T-helper 22 cell (primary cell): ENCODE results near the gene SHANK1.

ENCODE experiments used
- DNase-seq: peaks from one replicate; pipeline ENCODE4 v3.0.0-alpha.2; 2020; ENCODE audit warnings: low read depth

SHANK1 gene

GRCh38 chr19:50659318-50660087 lies 60.1 kb downstream of the SHANK1 start:
- no peak for DNase-seq

- DNase-seq, result no peak
These were observed 60.9 kb downstream of the SHANK1 start for GRCh38 chr19:50658441-50659317.

DNA sequence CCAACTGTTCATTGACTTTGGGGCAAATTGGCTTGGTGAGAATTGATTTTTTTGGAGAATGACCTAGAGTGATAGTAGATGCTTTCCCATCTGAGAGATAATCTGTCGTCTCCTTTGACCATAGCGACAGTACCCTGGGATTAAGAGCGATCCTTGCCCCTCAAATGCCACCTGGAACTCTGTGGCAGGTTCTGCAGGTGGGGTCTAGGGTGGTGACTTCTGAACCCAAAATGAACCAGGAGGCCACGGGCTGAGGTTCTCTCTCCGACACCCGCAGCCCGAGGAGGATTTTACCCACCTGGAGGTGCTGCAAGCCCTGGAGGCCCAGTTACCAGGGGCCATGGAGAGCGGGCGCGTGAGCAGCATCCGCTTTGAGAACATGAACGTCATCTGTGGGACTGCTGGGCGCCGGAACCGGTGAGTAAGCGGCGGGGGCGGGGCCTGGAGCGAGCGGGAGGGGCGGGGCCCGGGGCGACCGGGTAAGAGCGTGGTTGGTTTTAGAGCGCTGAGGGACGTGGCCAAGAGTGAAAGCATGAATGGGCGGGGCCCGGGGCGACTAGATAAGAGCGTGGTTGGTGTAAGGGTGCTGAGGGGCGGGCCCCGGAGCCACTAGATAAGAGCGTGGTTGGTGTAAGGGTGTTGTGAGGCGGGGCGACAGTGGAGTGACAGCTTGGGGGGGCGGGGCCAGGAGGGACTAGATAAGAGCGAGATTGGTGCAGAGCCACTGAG lies 61.7 kb downstream of the SHANK1 start:
- peak; percentile 48 for DNase-seq

- no peak for DNase-seq
These were observed 62.4 kb downstream of the SHANK1 start for GRCh38 chr19:50657222-50657669.

- no peak for DNase-seq
These were observed 64.7 kb downstream of the SHANK1 start for GRCh38 chr19:50654882-50655281.

- DNase-seq, result no peak
These were observed 66.9 kb downstream of the SHANK1 start for GRCh38 chr19:50652722-50653121.

DNA sequence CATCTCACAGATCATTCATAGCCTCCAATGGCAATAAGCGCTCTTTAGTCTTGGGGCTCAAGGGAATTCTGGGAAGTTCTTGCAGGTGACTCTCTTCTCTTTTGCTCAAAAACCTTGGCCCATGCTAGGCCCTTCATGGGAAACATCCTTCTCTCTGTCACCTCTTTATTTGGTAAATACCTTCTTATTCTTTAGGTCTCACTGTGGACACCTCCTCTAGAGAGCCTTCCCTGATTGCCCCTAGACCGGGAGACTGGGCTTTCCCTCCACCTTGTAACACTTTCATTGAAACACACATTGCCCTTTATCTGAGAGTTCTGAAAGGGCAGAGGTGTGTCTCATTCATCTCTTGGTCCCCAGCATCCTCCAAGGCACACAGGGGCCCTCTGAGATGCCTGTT lies 68.4 kb downstream of the SHANK1 start:
- DNase-seq, result no peak

DNA sequence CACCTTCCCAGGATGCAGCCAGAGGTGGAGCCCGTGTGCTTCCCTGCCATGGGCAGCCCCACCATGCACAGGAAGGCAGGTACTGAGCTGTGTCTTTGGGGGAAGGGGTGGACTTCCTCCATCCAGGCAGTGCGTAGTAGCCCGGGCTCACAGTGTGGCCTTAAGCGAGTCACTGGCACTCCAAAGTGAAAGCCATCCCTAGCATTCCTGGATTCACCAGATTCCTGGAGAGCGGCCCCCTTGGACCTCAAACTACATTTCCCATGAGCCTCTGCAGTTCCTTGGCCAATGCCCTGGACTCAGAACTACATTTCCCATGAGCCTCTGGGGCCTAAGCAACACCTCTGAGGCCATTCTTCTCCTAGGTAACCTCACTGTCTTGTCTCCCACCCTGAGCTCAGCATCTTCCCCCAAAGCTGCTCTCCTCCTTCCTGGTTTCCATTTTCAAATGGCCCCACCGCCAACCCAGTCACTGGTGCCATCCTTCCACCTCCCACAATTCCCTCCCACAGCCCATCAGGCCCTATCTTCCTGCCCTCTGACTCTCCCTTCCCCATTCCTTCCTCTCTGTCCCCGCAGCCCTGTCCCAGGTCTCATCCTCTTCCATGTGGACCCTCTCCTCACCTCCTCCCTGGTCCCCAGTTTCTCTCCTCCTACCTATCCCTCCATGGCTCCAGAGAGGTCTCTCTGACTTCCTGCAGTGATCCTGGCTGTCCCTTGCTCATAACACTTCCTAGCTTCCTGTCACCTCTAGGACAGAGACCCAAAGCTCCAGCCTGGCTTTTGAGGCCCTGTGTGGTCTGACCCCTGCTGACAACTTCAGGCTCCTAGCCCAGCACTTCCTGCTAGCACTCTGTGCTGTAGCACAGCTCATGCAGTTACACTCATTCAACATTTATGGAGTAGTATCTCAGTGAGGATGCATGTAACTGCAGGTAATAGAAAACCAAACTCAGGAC lies 69.9 kb downstream of the SHANK1 start, which contains the start of gene C19orf81:
Gene C19orf81, plus strand, starts transcription at position 13 of the 959 bp plus-strand sequence. Its CDS starts 0 bp downstream, at position 13.
- DNase-seq, result no peak

- DNase-seq, result no peak
These were observed 70.9 kb downstream of the SHANK1 start for GRCh38 chr19:50648659-50649058.

- DNase-seq, result no peak
These were observed 71.6 kb downstream of the SHANK1 start for GRCh38 chr19:50647879-50648615.

GRCh38 chr19:50646074-50646807 lies 73.4 kb downstream of the SHANK1 start:
- no peak for DNase-seq

- no peak for DNase-seq
These were observed 74.5 kb downstream of the SHANK1 start for GRCh38 chr19:50645107-50645506.

DNA sequence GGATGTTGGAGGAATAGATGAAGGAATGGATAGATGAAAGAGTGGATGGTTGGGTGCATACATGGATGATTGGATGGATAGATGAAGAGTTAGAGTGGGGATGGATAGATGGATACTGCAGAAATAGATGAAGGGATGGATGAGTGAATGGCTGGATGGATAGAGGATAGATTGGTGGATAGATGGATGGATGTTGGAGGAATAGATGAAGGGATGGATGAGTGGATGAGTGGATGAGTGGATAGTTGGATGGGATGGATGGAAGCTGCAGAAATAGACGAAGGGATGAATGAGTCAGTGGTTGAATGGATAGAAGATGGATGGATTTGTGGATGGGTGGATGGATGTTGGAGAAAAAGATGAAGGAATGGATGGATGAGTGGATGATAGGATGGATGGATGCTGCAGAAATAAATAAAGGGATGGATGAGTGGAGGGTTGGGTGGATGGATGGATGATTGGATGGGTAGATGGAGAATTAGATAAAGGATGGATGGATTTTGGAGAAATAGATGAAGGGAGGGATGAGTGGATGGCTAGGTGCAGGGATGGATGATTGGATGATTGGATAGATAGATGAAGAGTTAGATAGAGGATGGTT lies 75.2 kb downstream of the SHANK1 start:
- no peak for DNase-seq

GRCh38 chr19:50640368-50640767 lies 79.2 kb downstream of the SHANK1 start:
- no peak for DNase-seq

GRCh38 chr19:50639121-50640112 lies 80.2 kb downstream of the SHANK1 start, which contains the start of gene SYT3:
Gene SYT3, minus strand, starts transcription at chr19:50639881. Its CDS starts 2,470 bp downstream, at chr19:50637411.
- DNase-seq, result no peak

DNA sequence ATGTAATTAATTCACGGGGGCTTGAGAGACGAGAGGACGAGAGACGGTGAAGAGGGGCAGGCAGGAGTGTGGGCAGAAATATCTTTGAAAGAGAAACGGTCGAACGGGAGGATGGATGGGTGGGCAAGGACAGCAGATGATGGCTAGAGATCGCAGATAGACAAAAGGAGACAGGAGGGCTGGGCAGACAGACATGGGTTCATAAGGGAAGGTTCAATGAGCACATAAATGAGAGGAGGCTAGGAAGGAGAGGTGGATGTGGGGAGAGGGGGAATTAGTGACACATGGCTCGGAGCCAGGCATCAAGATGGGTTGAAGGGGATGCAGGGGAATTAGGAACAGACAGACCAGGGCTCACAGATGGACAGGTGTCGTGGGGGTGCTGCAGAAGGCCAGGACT lies 81.0 kb downstream of the SHANK1 start:
- no peak for DNase-seq

GRCh38 chr19:50636317-50637085 lies 83.1 kb downstream of the SHANK1 start:
- no peak for DNase-seq
